Endothelial cell of umbilical vein (primary cell): ENCODE results near the gene CDH9. TPM values are rescaled to one million over a fixed set of nuclear protein-coding genes. Genes with fewer than 3 reads are reported as not detected.

ENCODE experiments used
- BruUV-seq: library from RNA; stranded (reverse); fragments of 400-500 nt; replicated peaks from 2 replicates; lab custom pipeline; 2021; lab: Mats Ljungman, UMichigan
- CTCF ChIA-PET: fragments of 300-600, 350-600 bp; sonication (Branson Sonifier 250); formaldehyde crosslinking; loops from one replicate; lab custom pipeline; 2021; ENCODE audit warnings: antibody characterized with exemption, inconsistent platforms; lab: Charles Lee
- POLR2A ChIA-PET: fragments of 300-600, 350-600 bp; sonication (Branson Sonifier 250); formaldehyde crosslinking; loops from one replicate; lab custom pipeline; 2021; ENCODE audit warnings: antibody characterized with exemption, inconsistent platforms; lab: Charles Lee
- DNase-seq: peaks from one replicate; pipeline ENCODE4 v3.0.0-alpha.2; 2011; ENCODE audit warnings: low read depth, low spot score
- FAIRE-seq: peaks from 2 replicates; lab custom pipeline; 2011; peaks lifted over from hg19 to GRCh38; lab: Jason Lieb, UNC
- H2AFZ ChIP-seq: 2 replicates; pipeline ENCODE4 v1.6.0; 2012; ENCODE audit warnings: low read depth, low read length, control low read depth, inconsistent platforms
- H3K27ac ChIP-seq: 2 replicates; pipeline ENCODE4 v1.5.1; 2011; ENCODE audit warnings: low read depth, mild to moderate bottlenecking, control low read depth, low read length, moderate library complexity; ENCODE audit not compliant: insufficient read depth
- H3K27me3 ChIP-seq, 2 experiments: 2 replicates each; pipeline versions ENCODE4 v1.6.0 to v1.6.1; 2011; ENCODE audit warnings: low read length in 2 of 2, mixed read lengths in 1 of 2; ENCODE audit not compliant: control insufficient read depth in 2 of 2, insufficient read depth in 2 of 2
- H3K36me3 ChIP-seq, 2 experiments: 2 replicates in 1 of 2; 3 replicates in 1 of 2; pipeline ENCODE4 v1.5.1; 2011; ENCODE audit warnings: low read length in 2 of 2, mild to moderate bottlenecking in 1 of 2, moderate library complexity in 1 of 2; ENCODE audit not compliant: control insufficient read depth in 2 of 2, insufficient read depth in 2 of 2; ENCODE audit errors: extremely low read depth in 1 of 2
- H3K4me1 ChIP-seq: 3 replicates; pipeline ENCODE4 v1.5.1; 2011; ENCODE audit warnings: mild to moderate bottlenecking, low read length; ENCODE audit not compliant: control insufficient read depth, insufficient read depth; ENCODE audit errors: extremely low read depth
- H3K4me2 ChIP-seq: 2 replicates; pipeline ENCODE4 v1.6.1; 2011; ENCODE audit warnings: low read length, control low read depth, mixed read lengths; ENCODE audit not compliant: insufficient read depth
- H3K4me3 ChIP-seq, 3 experiments: fragments of 200-600 bp in 1 of 3; sonication (generic), shearing (Covaris generic) in 1 of 3; replicated peaks in 1 of 3; 2 replicates each; pipeline ENCODE4 v1.5.1; 2011 to 2016; ENCODE audit warnings: control low read depth in 3 of 3, low read length in 3 of 3, mild to moderate bottlenecking in 2 of 3, inconsistent platforms in 1 of 3, low read depth in 1 of 3, moderate library complexity in 1 of 3; ENCODE audit not compliant: insufficient read depth in 1 of 3
- H3K79me2 ChIP-seq: 2 replicates; pipeline ENCODE4 v1.6.0; 2012; ENCODE audit warnings: low read length, inconsistent platforms; ENCODE audit not compliant: control insufficient read depth, insufficient read depth
- H3K9ac ChIP-seq: replicated peaks from 2 replicates; pipeline ENCODE3; 2011; ENCODE audit warnings: low read length, control low read depth; ENCODE audit not compliant: insufficient read depth; ENCODE audit errors: extremely low read depth
- H3K9me1 ChIP-seq: replicated peaks from 3 replicates; pipeline ENCODE4 v1.6.0; 2011; ENCODE audit warnings: mild to moderate bottlenecking, low read length; ENCODE audit not compliant: control insufficient read depth, insufficient read depth; ENCODE audit errors: extremely low read depth
- H3K9me3 ChIP-seq: replicated peaks from 2 replicates; pipeline ENCODE4 v1.5.1; 2012; ENCODE audit warnings: low read length, inconsistent platforms; ENCODE audit not compliant: control insufficient read depth, insufficient read depth
- H4K20me1 ChIP-seq: replicated peaks from 2 replicates; pipeline ENCODE3; 2011; ENCODE audit warnings: mild to moderate bottlenecking, low read length; ENCODE audit not compliant: control insufficient read depth, insufficient read depth; ENCODE audit errors: extremely low read depth
- EZH2 ChIP-seq: IDR thresholded peaks from 2 replicates; pipeline ENCODE4 v1.6.1; 2012; ENCODE audit warnings: borderline replicate concordance, low read depth, mild to moderate bottlenecking, moderate library complexity, low read length, inconsistent platforms; ENCODE audit not compliant: severe bottlenecking
- FOS ChIP-seq: IDR thresholded peaks from 2 replicates; pipeline ENCODE4 v1.6.1; 2011; ENCODE audit warnings: mild to moderate bottlenecking, low read length, moderate library complexity, borderline replicate concordance; ENCODE audit not compliant: insufficient read depth
- GATA2 ChIP-seq: IDR thresholded peaks from 2 replicates; pipeline ENCODE4 v1.7.0; 2011; ENCODE audit warnings: low read depth, mild to moderate bottlenecking, moderate library complexity, mixed read lengths, low read length; ENCODE audit not compliant: insufficient read length, insufficient read depth
- JUN ChIP-seq: IDR thresholded peaks from 2 replicates; pipeline ENCODE4 v1.6.1; 2011; ENCODE audit warnings: borderline replicate concordance, low read depth; ENCODE audit not compliant: insufficient read length, insufficient read depth
- MYC ChIP-seq: IDR thresholded peaks from one replicate; pipeline ENCODE4 v1.6.1; 2011; ENCODE audit warnings: mild to moderate bottlenecking, low read depth, low read length
- POLR2A ChIP-seq: IDR thresholded peaks from 2 replicates; pipeline ENCODE4 v1.6.1; 2012; ENCODE audit warnings: low read depth, mild to moderate bottlenecking, control low read depth, low read length
- POLR2AphosphoS5 ChIP-seq: IDR thresholded peaks from 2 replicates; pipeline ENCODE4 v1.6.1; 2012; ENCODE audit warnings: low read depth, mild to moderate bottlenecking, control low read depth, low read length, moderate library complexity; ENCODE audit not compliant: insufficient read depth
- dilution Hi-C: fragments of 300-500 bp; cut with MboI; formaldehyde crosslinking; loops from one replicate; pipeline ENCODE4 v1.15.0; 2019; ENCODE audit warnings: low sequenced_read_pairs; ENCODE audit not compliant: extremely low pct_ligation_motif_present
- intact Hi-C: fragments of 100-400 bp; cut with micrococcal nuclease; formaldehyde crosslinking; loops from one replicate; pipeline ENCODE4 v1.10.0; 2022
- polyA plus RNA-seq, 4 experiments: library from polyadenylated mRNA; depleted of rRNA in 3 of 4; stranded (reverse) in 3 of 4; unstranded in 1 of 4; fragments of >200 nt; gene quantifications; 2 replicates each; pipeline versions ENCODE4 v1.2.1 to v1.2.3, GENCODE V29; 2011 to 2012; ENCODE audit warnings: missing spikeins in 1 of 4
- total RNA-seq: library from RNA; stranded (reverse); gene quantifications from 2 replicates; pipeline ENCODE4 v1.2.3, GENCODE V29; 2021
- TF ChIP-seq, protein P1 (sequence below): IDR thresholded peaks from 2 replicates; pipeline ENCODE4 v1.6.1; 2011; ENCODE audit not compliant: insufficient read depth, insufficient read length
- TF ChIP-seq, protein P2 (sequence below), 2 donors: IDR thresholded peaks; 1 replicate in 1 of 2; 2 replicates in 1 of 2; pipeline ENCODE4 v1.5.1; 2011; ENCODE audit warnings: low read length in 2 of 2, mild to moderate bottlenecking in 2 of 2, moderate library complexity in 2 of 2, control low read depth in 1 of 2, inconsistent platforms in 1 of 2, low read depth in 1 of 2; ENCODE audit not compliant: insufficient read depth in 1 of 2; ENCODE audit errors: extremely low read depth in 1 of 2

The CDH9 gene
- total and polyA plus RNA-seq, 2 donors (not counting 3 experiments of a cell fraction or from before 2014, with no cell fraction given) = not detected

DNA sequence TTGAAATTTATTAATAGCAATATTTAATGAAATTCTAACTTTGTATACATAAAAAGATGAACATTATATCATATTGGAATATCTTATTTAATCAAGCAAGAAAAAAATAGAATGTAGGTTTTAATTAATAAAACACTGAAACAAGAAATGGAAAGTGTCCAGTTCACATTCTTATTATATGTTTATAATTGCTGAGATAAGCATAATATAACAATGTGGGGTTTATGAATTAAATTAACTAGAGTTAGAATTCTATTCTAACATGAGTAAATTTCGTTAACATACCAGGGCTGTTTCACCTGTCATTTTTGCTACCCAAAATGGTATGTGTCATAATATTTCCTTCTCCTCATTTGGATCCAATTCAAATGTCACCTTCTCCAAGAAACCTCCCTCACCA lies 12.3 kb downstream of the CDH9 start:
- Histone ChIP-seq H3K9me1 (no peaks in the 10 kb centered on the region), H3K27ac (no peak overlapping the region), H3K4me1 (no peaks in the 10 kb centered on the region), H2AFZ (no peak overlapping the region), H3K27me3 (no peaks in the 10 kb centered on the region), H3K9ac (no peak overlapping the region), H3K9me3 (peaks cover 4% of the 10 kb centered on the region), H3K79me2 (no peaks in the 10 kb centered on the region), H4K20me1 (no peaks in the 10 kb centered on the region), H3K4me2 (no peak overlapping the region), H3K36me3 (no peaks in the 10 kb centered on the region), H3K4me3 (no peak overlapping the region)
- dilution Hi-C loops (no loop called here), intact Hi-C loops (no loop called here)
- FAIRE-seq = no peak
- POLR2A ChIA-PET = no interaction called here
- BruUV-seq = no TSS peak
- TF ChIP-seq EZH2 (no peak), FOS (no peak), MYC (no peak), POLR2A (no peak), GATA2 (no peak), POLR2AphosphoS5 (no peak), JUN (no peak)
- TF ChIP-seq, protein P1, sequence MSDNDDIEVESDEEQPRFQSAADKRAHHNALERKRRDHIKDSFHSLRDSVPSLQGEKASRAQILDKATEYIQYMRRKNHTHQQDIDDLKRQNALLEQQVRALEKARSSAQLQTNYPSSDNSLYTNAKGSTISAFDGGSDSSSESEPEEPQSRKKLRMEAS = no peak
- TF ChIP-seq, protein P2, sequence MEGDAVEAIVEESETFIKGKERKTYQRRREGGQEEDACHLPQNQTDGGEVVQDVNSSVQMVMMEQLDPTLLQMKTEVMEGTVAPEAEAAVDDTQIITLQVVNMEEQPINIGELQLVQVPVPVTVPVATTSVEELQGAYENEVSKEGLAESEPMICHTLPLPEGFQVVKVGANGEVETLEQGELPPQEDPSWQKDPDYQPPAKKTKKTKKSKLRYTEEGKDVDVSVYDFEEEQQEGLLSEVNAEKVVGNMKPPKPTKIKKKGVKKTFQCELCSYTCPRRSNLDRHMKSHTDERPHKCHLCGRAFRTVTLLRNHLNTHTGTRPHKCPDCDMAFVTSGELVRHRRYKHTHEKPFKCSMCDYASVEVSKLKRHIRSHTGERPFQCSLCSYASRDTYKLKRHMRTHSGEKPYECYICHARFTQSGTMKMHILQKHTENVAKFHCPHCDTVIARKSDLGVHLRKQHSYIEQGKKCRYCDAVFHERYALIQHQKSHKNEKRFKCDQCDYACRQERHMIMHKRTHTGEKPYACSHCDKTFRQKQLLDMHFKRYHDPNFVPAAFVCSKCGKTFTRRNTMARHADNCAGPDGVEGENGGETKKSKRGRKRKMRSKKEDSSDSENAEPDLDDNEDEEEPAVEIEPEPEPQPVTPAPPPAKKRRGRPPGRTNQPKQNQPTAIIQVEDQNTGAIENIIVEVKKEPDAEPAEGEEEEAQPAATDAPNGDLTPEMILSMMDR (IDR thresholded peaks at IDR 0.05; ENCODE audit: extremely low read depth in 1 of 2, insufficient read depth in 1 of 2, low read depth in 1 of 2, low read length in 2 of 2) = no peak
- DNase-seq = no peak
- CTCF ChIA-PET = no interaction called here
